HG02759 (cell line): Measurements from ENCODE around the gene ARL8B.

Experiments used
- ATAC-seq: cut with Tn5 transposase; IDR thresholded peaks from one replicate; pipeline ENCODE4 v1.9.1; 2021; ENCODE audit warnings: mild to moderate bottlenecking, moderate library complexity; ENCODE audit not compliant: unreplicated experiment

Gene ARL8B

DNA sequence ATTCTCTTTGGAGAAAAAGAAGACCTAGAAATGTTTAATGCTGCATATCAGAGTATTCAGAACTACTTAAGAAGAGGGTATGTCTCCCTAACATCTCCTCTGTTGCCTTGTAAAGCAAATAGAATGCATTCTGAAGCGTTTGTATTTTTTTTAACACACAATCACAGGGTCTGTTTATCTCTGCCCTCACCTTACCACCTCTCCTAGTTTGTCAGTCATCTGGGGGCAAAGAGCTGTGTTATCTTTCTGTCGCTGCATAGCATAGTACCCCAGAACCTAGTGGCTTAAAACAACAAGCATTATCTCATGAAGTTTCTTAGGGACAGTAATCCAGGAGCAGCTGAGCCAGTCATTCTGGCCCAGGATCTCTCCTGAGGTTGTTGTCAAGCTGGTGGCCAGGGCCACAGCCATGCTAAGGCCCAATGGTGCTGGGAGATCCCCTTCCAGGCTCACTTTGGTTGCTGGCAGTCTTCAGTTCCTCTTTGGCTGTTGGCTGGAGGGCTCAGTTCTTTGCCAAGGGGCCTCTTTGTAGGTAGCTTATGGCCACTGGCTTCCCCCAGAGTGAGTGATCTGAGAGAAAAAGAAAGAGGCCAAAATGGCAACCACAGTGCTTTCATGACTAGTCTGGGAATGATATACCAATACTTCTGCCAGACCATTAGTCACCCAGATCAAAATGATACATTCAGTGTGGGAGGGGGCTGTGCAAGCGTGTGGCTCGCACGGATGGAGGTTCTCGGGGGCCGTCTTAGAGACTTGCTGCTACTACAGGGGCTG is 83.3 kb downstream of the ARL8B start:
- peak; percentile 98 for ATAC-seq

DNA sequence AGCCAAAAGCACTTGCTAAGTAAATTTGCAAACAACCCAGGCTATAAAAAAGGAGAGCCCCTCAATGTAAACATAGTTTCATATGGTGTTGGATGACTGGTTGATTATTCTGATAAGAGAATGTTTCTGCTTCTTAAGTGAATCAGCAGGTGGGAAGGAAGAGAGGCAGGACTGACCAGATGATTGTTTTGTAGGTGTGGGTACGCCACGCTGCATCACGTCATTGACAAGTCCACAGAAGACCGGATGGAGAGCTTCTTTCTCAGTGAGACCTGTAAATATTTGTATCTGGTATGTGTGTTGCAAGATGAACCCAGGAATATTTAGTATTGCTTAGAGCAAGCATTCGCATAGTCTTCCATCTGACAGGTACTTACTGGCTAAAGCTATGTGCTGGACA is 88.8 kb downstream of the ARL8B start:
- no peak for ATAC-seq

DNA sequence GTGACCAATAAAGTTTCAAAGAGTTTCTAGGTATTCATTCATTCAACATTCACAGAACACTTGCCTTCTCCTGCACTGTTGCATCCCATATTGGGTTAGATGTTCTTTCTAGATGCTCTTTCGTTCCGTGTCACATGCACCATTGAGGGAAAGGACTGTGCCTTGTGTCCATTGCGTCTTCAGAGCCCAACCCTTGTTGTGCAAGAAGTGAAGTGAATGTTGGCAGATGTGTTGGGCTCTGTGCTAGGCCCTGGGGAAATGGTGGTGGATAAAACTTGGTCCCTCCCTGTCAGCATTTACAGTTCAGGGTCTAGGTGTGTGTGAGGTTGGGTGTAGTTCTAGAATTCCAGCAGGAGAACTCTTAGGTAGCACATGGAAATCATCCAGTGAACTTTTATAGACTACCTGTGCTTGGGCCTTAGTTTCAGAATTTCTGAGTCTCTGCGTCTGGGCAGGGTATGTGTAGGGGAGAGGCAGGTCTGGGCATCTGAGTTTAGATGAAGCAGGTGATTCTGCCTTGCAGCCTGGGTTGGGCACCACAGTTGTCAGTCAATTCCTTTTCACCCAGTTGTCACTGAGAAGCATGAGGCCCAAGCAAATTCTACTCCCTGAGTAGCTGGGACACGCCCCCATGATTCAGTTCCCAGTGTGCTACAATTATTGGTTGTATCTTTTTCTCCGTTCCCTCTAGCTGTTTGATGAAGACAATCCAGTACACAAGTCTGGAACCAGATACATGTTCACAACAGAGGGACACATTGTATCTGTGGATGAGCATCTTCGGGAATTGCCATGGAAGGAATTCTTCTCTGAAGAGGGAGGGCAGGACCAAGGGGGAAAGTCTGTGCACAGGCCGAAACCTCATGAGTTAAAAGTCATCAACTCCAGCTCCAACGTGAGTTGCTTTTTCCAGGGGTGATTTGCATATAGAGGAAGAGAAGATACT is 90.8 kb downstream of the ARL8B start:
- ATAC-seq, result no peak

DNA sequence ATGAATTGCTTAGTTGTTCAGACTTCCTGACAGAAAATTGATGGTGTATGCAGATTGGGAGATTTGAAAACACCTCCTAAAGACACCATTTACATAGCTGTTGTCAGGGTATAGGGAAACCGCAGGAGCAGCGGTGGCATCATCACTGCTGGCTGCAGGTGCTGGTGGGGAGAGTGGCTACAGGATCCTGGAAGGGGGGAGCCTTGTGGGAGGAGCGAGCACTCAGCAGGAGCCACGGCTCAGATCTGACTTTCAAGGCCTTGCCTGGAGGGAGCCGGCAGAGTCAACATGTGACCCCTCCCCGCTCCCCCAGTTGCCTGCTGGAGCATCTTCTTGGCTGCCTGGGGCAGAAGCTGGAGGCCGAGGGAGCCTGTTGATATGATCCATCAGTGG is 91.5 kb downstream of the ARL8B start:
- ATAC-seq, result no peak

DNA sequence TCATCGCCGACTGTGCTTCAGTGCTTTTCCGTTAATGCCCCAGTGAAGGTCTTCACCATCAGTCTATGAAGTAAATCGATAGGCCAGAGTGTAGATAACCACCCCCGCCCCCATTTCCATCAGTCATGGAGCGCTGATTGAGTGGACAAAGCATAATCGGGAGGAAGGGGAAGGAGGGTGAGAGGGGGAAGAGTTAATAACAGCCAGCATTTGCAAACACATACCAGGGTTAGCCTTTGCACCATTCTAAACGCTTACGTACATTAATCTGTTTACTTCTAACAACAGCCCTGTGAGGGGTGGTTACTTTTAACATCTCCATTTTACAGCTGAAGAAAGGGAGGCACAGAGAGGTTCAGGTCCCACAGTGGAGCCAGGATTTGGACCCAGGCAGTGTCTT is 92.3 kb downstream of the ARL8B start:
- ATAC-seq, result no peak

DNA sequence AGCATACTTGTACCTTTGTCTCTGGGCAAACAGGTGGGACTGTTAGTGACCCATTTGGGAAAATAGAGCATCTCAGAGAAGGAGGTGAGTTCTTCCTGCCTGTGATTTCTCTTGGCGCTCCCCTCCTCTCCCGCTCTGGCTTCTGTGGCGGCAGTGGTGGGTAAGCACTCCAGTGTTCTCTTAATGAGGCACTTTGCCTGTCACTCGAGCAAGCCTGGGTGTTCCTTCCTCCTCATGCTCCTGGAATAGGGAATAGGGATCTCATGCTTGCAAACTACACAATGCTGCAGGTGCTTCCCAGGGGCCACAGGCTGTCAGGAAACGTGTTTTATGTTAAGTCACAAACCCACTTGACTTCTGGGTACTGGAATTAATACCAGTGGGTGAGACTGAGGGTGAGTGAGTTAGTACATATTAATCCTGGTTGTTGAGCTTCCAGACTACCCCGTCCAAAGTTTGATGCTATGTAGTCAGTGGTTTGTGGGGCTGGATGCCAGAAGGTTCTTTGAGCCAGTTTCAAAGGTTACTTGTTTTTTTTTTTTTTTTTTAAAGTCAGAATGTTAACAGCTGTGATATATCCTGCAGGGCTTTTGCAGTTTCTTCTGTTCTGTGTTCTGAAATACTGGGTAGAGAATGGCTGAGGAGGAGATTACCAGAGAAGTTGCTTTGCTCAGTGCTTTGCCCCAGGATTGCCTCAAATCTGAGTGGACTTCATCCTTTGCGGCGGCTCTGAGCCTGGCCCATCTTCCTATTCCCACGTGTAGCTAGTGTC is 95.9 kb downstream of the ARL8B start:
- no peak for ATAC-seq

DNA sequence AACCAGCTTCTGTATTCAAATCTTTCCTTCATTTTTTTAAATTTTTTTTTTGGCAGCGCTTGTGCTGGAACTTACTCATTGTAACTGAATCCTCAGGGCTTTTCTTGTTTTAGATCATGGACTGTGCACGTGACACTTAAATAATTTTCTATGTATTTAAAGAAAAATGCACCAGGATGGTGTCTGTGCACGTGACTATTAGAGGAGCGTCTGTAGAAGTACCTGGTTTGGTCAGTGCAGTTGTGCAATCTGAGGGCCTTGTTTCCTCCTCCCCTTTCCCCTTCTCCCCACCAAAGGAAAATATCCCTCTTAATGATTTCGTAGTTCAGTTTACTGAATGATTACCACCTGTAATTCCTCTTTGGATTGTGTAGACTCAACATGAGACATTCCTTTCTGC is 96.7 kb downstream of the ARL8B start:
- ATAC-seq, result no peak

DNA sequence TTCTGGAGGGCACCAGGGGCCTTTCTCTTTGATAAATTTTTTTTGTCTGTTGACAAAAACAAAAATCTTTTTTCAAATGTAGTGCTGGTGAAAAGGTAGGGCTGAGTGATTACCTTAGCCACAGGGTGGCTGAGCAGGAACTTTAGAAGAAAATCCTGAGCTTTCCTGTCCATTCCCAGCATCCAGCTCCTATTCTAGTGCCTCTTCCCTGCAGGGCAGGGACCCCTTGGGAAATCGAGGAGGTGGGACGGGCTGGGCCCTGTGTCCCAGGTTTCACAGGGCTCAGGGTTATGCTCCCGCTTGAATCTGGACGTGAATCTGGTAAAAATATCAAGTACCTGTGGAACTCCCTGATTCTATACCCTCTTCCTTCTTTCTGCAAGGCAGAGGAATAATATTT is 97.1 kb downstream of the ARL8B start:
- no peak for ATAC-seq

DNA sequence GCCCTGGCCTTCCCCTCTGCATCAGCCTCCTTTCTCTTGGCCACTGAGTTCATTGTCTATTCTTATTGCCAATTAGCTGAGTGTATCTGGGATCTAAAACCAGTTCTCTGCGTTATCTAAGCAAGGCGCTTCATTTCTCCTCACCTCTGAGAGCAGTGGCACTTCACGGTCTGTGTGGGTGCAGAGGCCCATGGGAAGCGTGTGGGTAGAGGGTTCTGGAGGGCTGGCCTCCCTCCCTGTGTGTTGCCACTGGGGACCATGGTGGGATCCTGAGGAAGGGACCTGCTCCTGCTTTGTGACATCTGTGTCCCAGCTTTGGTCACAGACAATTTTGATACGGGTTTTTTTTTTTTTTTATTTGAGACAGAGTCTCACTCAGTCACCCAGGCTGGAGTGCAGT is 98.1 kb downstream of the ARL8B start:
- no peak for ATAC-seq

DNA sequence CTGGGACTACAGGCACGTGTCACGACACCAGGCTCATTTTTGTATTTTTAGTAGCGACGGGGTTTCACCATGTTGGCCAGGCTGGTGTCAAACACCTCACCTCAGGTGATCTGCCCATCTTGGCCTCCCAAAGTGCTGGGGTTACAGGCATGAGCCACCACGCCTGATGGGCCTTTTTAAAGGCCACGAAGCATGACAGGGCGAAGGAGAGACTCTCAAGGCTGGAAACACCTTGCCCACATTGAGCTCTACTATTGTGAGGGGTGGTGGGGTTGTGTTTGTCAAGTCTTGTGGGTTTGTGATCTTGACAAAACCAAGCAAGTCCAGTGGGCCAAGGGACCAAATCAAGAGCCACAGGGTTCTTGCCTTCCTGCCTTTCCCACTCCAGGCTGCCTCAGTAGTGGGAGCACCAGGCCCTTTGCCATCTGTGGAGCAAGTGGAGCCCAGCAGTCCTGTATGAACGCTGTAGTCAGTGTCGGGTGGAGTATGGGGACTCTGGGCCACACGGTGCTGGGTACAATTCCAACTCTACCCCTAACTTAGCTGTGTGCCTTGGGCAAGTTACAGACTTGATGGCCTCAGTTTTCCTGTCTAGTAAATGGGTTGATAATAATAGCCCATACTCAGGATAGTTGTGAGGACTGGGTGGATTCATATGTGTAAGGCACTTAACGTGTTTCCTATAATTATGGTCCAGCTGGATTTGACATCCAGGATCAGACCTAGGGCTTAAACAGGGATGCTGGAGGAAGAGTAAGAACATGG is 98.8 kb downstream of the ARL8B start:
- no peak for ATAC-seq

DNA sequence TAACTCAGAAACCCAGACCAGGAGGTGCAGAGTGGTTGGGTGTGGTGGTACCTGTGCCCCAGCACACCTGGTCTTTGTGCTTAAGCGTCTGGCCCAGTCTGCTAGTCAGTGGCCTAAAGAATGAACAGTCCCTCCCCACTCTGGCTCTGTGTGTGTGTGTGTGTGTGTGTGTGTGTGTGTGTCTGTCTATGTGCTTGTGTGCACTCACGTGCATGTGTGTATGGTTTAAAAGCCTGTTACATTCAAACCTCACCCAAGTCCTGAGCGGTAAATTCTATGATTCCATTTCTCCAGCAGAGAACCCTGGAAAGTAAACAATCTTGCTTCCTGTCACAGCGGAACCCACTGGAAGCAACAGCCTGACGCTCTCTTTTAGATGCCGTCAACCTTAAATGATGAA is 99.6 kb downstream of the ARL8B start:
- no peak for ATAC-seq

DNA sequence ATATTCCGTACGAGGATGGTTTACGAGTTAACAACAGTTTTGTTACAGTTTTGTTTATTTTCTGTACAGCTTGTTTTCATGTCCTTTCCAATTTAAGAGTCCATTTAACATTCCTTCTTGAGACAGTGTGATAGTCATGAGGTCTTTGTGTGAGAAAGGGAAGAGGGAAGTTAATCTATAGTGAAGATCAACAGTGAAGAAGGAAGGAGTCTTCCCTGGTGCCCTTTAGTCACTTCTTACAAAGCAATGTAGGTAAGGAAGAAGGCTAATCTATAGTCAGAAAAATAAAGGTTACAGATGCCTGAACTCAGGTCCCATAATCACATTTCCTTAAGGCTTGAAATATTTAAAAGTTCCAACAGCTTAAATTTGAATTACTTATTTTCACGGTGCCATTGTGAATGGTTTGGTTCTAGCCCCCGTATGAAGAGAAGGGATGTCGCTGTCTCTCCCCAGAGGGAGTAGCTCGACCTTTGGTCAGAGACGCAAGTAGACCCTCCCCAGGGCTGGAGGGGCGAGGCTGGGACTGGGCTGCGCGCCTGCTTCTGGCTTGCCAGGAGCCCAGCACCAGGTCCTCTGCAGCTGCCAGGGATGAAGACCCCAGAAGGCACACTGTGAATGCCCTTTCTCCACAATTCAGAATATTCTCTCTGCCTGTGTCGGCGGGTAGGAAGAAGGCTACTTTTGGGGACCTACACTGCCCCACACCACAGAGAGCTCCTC is 100.4 kb downstream of the ARL8B start:
- no peak for ATAC-seq

DNA sequence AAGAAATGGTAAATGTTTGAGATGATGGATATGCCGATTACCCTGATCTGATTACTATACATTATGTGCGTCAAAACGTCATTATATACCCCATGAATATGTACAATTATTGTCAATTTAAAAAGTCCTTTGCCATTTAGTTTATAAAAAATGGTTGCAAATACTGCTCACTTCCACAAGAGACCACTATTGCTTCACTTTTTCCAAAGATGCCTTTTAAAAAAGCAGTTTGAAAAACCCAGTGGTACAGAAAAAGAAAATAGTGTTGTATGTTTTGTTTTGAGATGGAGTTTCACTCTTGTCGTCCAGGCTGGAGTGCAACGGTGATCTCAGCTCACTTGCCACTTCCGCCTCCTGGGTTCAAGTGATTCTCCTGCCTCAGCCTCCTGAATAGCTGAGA is 104.7 kb downstream of the ARL8B start:
- no peak for ATAC-seq

DNA sequence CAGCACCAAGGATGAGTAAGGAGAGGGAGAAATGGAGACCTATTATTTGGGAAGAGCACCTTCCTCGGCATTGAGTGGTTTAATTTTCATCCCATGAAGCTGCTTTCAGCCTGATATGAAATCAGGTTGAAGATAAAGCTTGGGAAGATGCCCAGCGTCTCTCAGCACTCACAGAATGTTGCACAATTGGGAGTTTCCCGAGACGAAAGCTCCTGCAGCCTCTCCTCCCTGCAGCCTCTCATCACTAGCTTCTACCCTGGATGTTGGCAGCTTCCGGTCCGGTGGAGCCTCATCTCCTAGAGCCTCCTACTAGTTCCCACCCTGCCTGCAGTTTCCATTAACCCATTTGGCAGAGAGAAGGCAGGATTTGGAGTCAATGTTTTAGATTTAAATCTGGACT is 105.7 kb downstream of the ARL8B start:
- ATAC-seq, result no peak

DNA sequence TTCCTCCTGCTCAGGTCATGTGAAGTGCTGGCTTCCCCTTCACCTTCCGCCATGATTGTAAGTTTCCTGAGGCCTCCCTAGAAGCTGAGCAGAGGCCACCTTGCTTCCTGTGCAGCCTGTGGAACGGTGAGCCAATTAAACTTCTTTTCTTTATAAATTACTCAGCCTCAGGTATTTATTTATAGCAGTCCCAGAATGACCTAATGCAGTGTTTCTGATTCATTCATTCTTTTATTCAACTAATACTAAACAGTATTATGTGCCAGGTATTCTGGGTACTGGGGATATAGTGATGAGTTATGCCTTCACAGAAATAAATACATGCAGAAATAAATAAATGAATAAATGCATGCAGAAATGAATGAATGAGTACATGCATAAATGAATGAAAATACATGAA is 107.3 kb downstream of the ARL8B start:
- ATAC-seq, result no peak
